CD4-positive, alpha-beta T cell treated with Interleukin-17A for 1 hour (primary cell): Measurements from ENCODE around the gene TLX3.
"Not testable (repeated sequence)": the region's sequence is repeated elsewhere in the genome, so short reads cannot be mapped to it uniquely, and the experiment has no call there.

Experiments used
- DNase-seq: peaks from one replicate; pipeline ENCODE4 v3.0.0-alpha.2; 2020

TLX3 gene

DNA sequence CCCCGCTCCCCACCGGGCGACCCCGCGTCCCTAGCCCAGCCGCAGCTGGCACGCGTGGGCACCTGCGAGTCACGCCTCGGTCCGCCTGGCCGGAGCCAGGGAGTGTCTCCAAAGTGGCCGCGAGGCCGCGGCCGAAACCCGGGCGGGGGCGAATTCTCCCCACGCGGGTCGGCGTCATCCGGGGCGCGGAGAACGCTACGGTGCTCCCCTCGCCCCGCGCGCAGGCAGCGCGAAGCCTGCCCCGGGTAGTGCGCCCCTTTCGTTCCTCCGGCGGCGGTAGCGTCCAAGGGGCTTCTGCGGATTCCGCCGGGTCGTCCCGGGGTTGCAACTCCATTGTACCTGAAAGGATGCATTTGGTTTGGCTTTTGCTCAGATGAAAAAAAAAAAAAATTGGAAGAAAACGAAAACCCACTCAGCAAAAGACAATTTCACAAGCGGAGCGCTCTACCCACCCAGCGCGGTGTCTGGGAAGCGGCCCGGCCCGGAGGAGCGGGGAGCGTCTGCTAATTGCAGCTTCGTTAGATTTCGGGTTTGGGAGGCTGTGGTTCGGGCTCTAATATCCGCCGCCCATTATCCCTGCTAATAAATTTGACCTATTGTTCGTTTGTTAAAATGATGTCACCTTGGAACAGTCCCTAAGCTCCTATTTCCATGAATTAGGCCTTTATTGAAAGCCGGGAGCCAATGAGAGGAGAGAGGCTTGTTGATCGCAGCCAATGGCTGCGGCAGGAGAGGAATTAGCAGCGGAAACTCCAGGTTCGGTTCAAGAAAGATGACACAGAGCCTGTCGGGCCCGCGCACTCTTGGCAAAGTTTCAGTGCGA is at the start of gene TLX3:
Gene TLX3, plus strand, starts transcription at position 796 of the 823 bp plus-strand sequence. CDS start 118 bp downstream, outside the sequence.
- no peak for DNase-seq

DNA sequence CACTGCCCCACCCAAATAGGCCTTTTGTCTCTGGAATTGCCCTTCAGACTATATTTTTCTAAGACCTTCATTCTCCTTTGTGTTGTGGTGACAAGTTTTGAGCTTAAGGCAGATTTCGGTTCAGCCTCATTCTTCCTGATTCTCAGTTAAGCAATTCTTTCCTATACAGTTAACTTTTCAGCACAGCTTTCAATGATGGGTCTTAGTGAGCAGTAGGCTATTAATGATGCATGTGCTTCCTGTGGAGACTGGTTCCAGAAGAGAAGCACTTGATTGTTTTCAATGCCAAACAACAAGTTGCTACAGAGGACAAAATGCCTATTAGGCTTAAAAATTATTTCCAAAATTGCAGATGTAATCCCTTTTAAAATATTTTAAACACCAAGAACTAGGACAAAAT is 47.7 kb upstream of the TLX3 start:
- DNase-seq, result no peak

DNA sequence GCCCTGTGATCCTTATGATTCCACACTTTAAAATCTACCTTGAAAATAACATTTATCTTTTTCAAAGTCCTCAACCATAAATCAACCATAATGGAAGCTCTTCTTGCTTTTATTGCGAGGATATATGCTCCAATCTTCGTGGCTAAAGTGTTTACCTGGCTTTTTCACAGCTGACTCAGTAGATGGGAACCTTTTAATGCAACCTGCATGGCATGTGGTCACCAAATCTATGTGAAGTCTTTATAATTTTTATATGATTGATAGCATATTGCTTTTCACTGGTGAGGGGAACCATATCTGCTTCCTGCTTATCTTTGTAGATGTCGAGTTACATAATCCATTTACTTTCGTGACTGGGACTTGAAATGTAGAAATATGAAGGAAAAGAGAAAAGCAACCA is 47.1 kb upstream of the TLX3 start:
- DNase-seq, result no peak

DNA sequence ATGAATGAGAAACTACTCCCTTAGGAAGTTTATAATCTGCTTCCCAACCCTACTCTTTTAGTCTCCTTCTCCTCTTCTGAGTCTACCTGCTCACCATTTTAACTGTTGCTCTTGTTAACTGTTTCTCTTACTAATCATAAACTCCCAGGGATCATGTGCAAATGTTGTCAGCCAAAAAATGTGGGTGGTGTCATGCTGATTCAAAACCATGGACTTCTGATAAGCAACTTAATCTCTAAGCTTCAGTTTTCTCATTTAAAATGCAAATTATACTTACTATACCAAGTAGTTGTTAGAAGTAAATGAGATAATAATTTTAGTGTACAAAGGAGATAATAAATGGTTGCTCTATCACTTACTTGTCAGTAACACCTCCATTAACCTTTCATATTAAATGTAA is 45.9 kb upstream of the TLX3 start:
- no peak for DNase-seq

DNA sequence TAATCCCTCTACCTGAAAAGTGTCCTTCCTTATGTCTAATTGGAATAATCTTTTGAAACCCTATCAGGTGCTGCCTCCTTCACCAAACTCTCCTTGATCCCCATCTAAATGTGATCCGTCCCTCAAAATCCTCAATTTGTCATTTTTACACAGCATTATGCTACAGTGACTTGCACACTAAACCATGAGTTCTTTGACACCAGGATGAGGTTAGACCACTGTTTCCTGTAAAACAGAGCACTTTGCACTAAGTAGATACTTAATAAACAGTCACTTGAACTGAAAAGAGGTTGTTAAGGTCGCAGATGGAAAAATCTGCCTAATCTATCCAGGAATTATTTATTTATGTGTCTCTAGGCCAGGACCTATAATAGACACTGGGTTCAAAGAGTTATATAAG is 44.2 kb upstream of the TLX3 start:
- peak; percentile 11 for DNase-seq

DNA sequence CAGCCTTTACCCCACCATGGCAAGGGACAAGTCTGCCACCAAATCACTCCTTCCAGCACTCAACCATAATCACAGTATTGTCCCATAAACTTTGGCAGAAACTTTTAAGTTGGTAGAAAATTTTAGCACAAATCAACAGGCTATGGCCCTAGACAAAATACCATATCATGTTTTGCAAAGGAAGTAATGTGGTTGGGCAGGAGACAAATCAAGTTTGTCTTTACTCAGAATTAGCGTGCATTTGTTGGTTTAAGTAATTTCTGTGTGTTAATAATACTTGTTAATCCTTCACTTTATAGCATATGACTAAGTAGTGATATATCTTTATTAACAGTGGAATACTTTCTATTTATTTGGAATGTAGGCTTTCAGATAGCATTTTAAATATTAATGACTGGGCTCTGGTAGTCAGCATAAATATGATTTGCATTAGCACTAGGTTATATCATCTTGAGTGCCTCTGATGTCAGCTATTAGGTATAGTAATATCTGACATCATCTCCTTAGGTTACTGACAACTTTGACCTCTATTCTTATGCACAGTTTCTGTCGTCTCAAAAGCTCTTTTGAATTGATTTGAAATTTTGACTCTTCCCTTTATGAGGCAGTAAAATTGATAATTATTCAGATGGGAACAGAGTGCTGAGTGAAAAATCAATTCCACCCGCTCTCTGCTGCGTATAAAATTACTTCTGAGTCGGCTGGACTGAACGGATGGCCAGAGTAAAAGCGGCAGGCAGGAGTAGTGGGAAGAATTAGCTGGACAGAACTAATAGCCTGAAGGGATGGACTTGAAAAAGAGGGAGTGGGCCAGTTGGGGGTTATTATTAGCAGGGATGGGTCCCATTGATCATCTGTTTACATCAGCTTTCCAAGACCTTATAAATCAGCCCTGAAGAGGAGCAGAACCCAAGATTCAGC is 40.1 kb upstream of the TLX3 start:
- no peak for DNase-seq

DNA sequence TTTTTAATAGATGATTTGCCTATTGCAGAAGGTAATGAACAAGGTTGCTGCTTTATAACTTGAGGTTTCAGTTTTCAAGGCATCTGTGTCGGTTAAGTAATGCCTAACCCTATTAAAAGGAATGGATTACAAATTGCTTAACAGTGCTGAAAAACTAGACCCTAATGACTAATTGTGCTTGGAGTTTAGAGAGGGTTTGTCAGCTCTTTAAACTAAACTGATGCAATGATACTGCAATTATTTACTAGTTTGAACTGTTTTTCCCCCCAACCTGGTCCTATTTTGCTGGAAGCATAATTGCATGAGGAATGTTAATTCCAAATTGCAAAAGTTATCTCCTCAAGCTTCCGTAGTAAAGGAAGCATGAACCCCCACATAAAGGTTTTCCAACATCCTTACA is 39.3 kb upstream of the TLX3 start:
- DNase-seq, result no peak

DNA sequence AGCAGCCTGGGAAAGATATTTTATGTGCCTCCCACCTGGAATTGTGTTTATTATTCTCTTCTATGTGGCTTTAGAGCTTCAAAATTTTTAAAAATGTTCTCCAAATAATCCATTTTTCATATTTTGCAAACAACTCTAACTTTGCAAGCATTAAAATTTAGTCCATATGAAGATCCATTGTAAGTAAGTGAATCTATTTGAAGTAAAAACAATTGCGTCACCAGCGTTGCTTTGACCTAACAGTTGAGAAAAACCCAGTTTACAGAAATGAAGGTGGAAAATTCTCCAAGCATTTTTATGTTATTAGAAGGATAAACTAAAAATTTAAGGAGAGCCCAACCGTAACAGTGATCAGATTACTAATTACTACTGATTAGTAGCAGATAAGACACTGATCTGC is 38.9 kb upstream of the TLX3 start:
- DNase-seq, result no peak

DNA sequence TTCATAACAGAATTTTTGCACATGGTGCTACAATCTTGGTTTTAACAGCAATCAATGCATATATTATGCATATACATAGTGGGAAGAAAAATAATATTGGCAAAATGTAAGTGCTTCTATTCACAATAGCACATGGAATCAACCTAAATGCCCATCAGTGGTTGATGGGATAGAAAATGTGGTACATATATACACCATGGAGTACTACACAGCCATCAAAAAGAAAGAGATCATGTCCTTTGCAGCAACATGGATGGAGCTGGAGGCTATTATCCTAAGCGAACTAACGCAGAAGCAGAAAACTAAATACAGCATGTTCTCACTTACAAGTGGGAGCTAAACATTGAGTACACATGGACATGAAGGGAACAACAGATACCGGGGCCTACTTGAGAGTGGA is 37.2 kb upstream of the TLX3 start:
- no peak for DNase-seq

DNA sequence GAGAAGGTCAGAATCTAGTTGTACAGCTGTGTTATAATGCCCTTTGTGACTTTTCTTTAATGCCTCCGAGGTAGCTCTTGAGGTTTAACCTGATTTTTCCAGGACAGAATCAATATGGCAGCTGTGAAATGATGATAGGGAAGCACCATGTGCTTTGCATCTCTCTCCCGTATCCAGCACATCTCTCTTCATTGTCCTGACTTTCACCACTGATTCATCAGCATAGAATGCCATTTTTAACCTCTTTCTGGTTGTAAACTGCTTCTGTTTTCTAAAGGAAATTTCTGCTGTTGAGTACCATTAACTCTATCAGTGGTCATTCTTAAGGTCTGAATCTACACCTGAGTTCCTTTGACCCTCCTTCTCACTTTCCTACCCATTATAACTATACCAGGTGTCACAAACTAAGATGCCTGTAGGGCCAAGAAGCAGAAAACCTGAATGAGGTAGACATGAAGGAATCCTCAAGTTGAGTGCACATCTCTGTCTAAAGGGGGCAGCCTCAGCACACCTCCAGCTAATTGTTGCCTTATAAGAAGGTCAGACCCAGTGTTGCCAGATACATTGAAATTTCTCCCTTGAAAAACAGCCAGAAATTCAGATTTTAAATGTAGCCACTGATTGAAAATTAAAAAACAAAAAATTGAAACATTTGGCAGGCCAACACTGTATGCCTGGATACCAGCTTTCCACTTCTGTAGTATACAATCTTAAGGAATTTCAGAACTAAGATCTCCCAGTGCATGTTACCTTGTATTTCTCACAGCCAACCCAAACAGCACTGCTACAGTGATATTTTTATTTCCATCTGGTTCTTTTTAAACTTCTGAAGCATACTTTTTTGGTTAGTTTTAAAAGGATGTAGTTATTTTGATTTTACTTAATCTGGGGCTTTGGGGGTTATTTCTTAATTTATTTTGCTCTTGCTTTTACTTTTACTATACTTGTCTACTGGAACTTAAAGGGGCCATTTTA is 35.8 kb upstream of the TLX3 start:
- no peak for DNase-seq

DNA sequence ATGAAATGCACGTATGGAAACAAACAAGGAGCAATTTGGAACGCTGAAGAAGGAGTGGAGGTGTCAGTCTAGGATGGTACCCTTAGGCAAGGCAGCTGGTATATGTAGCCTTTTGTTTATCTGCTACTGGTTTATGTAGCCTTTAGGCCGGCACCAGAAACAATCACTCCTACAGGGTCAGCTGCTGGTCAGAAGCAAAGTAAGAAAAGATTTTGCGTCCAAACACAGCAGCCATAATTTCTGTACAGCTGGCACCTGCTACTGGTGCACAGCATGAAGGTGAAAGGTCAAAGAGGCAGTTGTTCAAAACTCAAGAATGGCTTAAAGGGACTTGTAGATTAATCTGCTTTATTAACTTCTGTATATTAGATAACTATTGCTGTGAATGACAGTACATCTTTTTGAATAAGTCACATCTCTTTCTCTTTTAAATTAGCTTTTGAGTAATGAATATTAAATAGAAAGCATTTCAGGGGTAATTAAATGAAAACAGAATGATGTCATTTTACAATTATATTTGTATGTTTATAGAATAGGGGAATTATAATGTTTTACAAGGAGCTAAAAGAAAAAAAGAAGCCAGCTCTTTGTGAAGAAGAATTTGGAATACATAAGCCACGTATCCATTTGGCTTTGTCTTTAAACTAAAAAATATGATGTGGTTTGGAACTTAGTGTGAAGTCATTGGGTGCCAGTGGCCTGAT is 33.1 kb upstream of the TLX3 start:
- no peak for DNase-seq

DNA sequence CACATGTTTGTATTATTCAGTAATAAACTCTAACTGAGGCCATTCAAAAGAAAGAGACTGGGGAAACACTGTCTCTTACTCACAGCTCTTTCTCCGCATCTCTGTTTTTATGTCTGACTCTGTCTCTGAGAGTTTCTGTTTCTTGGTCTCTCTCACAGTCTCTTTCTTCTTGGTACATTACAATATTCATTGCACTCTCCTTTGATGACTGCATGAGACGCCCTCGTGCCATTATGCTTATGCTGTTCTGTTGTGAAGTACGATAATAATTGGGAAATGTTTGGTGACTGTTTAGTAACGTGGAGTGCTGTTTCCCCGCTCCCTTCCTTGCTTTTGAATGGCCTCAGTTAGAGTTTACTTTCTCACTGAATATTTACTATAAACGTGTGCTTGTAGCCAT is 25.3 kb upstream of the TLX3 start:
- no peak for DNase-seq

DNA sequence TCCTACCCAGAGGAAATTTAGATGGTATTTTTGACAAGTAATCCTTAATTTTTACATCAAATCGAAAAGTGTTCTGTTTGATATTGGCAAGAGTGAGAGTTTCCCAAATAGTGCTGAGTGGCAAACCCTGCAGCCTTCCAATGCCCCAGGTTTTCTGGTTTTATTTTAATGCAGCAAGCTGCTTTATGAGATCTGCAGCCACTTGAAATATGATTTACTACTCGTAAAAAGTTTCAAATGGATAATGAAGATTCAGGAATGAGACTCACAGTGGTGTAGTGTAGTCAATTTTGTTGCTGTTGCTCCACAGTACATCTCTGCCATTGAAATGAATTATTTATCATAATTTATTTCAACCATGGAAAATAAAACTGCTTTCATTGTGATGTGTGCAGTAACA is 23.6 kb upstream of the TLX3 start:
- no peak for DNase-seq

DNA sequence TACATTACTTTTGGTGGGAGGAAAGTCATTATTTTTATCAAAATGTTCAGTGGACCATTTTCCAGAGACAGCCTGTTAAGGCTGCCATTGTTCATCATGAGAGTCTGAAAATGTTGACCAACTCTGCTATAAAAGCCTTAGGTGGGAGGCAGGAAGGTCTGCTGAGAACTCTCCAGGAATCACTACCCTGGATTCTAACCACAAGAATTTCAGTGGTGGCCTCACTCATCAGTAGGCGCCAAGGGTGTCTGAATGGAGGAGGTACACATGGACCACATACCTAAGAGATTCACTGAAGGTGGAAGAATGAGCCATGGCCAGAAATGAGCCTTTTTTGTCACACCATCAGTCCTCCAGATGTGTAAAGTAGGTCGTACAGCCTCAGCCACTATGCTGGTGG is 21.0 kb upstream of the TLX3 start:
- DNase-seq, result no peak

DNA sequence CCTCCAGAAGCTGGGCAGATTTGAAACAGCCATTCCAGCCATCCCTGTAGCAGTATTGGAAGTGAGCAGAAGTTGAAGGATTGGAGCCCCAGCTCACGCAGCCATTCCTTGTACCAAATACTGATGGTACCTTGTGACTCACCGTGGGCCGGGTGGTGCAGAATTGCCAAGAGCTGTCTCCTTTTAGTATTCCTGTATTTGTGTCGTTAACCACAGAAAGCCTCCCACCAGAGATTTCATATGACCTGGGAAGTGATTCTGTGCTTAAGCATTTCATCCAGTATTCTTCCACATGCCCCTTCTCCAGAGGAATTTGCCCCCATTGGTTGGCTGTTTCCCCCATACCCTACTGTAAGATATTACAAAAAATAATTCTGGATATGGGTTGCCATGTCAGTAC is 17.7 kb upstream of the TLX3 start:
- DNase-seq, result no peak

DNA sequence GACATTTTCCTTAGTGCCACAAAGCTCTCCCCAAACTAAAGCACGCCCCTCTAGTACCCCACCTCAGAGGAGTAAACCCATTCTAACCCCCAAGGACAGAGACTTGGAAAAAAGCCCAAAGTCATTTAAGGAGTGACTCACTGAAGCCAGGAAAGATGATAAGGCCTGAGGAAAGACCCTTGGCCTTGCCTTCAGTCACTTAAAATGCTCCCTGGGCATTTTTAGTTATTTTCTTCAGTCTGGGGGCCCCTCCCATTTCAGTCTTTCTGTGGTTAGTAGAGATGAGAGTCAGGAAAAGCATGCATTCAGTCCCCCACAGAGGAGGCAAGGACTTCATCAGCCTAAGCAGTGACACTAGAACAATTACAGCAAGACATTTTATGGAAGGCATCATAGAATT is 13.7 kb upstream of the TLX3 start:
- DNase-seq, result no peak

DNA sequence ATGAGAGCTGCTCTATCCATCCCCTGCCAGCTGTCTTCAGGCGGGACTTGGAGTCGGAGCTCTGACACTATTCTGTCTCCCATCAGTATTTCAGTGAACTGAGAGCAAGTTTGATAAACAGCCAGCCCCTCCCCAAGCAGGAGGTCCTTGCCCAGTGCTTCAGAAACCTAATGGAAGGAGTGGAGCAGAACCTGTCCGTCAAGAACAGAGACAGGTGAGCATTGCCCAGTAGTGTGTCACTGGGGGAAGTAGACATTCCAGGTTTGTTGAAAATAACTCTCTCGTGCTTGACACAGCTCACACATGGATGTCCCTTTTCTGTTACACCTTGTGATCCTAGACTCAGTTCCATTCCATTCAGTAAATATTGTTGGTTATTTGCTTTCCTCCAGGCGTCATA is 13.2 kb upstream of the TLX3 start:
- DNase-seq, result no peak

DNA sequence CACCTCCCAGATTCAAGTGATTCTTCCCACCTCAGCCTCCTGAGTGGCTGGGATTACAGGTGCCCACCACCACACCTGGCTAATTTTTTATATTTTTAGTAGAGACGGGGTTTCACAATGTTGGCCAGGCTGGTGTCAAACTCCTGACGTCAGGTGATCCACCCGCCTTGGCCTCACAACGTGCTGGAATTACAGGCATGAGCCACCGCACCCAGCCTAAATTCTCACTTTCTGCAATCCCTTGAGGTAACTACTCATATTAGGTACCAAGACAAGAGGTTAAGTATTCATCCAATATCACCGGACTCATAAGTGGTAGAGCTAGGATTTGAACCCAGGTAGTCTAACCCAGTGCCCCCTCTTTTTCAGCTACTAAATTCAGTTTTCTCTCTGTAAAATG is 11.1 kb upstream of the TLX3 start:
- not testable (repeated sequence) for DNase-seq

DNA sequence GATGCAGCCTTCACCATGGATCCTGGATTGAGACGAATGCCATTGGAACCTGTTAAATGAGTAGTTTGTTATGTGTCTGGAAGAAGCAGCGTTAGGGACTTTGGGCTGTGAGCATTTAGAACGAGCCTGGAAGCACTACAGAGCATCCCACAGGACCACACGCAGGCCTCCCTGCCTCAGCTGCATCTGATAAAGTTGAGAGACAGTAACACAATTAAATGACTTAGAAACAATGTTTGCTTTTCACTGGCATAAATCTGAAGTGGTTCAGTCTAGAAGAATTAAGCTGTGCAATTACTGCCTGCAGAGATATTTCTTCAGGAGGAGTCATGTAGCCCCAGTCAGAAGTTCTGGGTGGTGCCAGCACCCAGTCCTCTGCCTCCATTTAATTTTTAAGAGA is 9.8 kb upstream of the TLX3 start:
- DNase-seq, result no peak

DNA sequence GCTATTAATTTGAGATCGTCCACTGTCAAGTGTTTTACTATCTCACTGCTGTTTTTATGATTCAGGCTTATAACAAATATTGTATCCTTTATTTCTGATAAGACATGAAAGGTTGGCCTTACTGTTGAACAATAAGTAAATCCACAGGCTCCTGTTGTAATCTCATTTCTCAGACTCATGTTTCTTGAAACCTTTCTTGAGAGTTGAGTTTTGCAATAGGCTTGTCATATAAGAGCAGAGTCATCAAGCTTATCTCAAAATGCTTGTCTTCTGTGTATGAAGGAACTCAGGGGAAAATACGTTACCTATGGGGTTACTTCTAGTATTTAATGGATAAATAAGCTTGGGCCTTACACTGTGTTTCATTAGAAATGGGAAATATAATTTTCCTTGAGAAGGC is 9.2 kb upstream of the TLX3 start:
- DNase-seq, result no peak

DNA sequence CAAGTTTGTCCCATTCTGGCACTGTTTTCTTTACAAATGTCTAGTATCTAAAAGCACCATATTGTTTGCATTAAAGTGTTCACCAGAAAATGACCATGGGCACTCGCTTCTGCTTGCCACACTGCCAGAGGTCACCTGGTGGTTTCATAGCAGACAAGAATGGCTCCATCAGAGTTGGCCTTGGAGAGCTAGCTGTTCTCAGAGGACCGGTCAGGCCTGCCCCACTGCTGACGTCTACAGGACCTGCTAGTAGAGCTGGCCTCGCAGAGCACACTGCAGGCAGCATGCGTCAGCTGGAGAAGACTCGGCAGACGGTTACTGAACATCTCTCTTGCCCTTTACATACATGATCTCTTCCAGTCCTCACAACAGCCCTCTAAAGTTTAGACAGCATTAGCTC is 8.7 kb upstream of the TLX3 start:
- no peak for DNase-seq

DNA sequence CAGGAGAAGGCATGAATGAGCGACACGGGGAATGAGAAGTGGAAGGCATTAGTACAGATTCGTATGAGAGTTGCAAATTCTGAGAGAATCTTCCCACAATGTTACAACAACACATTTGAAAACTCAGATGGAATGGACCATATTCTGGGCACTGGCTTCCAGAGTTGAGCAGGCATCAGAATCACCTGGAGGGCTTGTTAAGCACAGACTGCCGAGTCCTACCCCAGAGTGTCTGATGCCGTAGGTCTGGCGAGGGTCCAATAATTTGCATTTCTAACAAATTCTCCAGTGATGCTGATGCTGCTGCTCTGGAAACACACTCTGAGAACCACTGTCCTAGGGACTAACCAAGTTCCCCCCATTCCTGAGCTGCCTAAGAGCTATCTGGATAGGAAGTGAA is 2.9 kb upstream of the TLX3 start:
- DNase-seq, result no peak
